HEK293 (cell line): ENCODE data around the gene SRSF2.

Experiments
- GFI1B ChIP-seq: fragments of 450-650 bp; formaldehyde crosslinking; IDR thresholded peaks from 2 replicates; pipeline ENCODE4 v1.5.1; 2016; ENCODE audit warnings: missing biosample characterization, missing genetic modification characterization
- GLI4 ChIP-seq: fragments of 450-650 bp; formaldehyde crosslinking; IDR thresholded peaks from 2 replicates; pipeline ENCODE4 v1.5.1; 2016; ENCODE audit warnings: missing biosample characterization, missing genetic modification characterization
- KLF9 ChIP-seq: fragments of 450-650 bp; formaldehyde crosslinking; IDR thresholded peaks from 2 replicates; pipeline ENCODE4 v1.5.1; 2016; ENCODE audit warnings: missing biosample characterization, missing genetic modification characterization, low read depth
- PRDM1 ChIP-seq: fragments of 450-650 bp; formaldehyde crosslinking; IDR thresholded peaks from 2 replicates; pipeline ENCODE4; 2016; ENCODE audit warnings: missing biosample characterization, missing genetic modification characterization
- YY2 ChIP-seq: fragments of 450-650 bp; formaldehyde crosslinking; IDR thresholded peaks from 2 replicates; pipeline ENCODE4 v1.5.1; 2016; ENCODE audit warnings: missing biosample characterization, missing genetic modification characterization
- ZBTB1 ChIP-seq: fragments of 450-650 bp; formaldehyde crosslinking; IDR thresholded peaks from 2 replicates; pipeline ENCODE4 v1.5.1; 2016; ENCODE audit warnings: missing biosample characterization, missing genetic modification characterization
- ZBTB11 ChIP-seq: fragments of 450-650 bp; formaldehyde crosslinking; conservative IDR thresholded peaks from 2 replicates; pipeline ENCODE4 v1.5.1; 2016; ENCODE audit warnings: low read depth, missing biosample characterization, missing genetic modification characterization
- ZBTB8A ChIP-seq: fragments of 450-650 bp; formaldehyde crosslinking; IDR thresholded peaks from 2 replicates; pipeline ENCODE4 v1.5.1; 2016; ENCODE audit warnings: missing biosample characterization, missing genetic modification characterization
- ZNF10 ChIP-seq: fragments of 450-650 bp; formaldehyde crosslinking; IDR thresholded peaks from 2 replicates; pipeline ENCODE4 v1.5.1; 2017; ENCODE audit warnings: missing biosample characterization, missing genetic modification characterization
- ZNF112 ChIP-seq: fragments of 450-650 bp; formaldehyde crosslinking; IDR thresholded peaks from 2 replicates; pipeline ENCODE4 v1.5.0; 2017; ENCODE audit warnings: missing biosample characterization, missing genetic modification characterization
- ZNF121 ChIP-seq: fragments of 450-650 bp; formaldehyde crosslinking; IDR thresholded peaks from 2 replicates; pipeline ENCODE4 v1.5.1; 2016; ENCODE audit warnings: missing biosample characterization, missing genetic modification characterization
- ZNF138 ChIP-seq: fragments of 450-650 bp; formaldehyde crosslinking; IDR thresholded peaks from 2 replicates; pipeline ENCODE4 v1.5.1; 2016; ENCODE audit warnings: missing biosample characterization, missing genetic modification characterization, borderline replicate concordance
- ZNF140 ChIP-seq: fragments of 450-650 bp; formaldehyde crosslinking; IDR thresholded peaks from 2 replicates; pipeline ENCODE4 v1.5.1; 2016; ENCODE audit warnings: missing biosample characterization, missing genetic modification characterization
- ZNF221 ChIP-seq: fragments of 450-650 bp; formaldehyde crosslinking; IDR thresholded peaks from 2 replicates; pipeline ENCODE4 v1.5.1; 2017; ENCODE audit warnings: missing biosample characterization, missing genetic modification characterization, borderline replicate concordance
- ZNF223 ChIP-seq: fragments of 450-650 bp; formaldehyde crosslinking; IDR thresholded peaks from 2 replicates; pipeline ENCODE4 v1.5.1; 2016; ENCODE audit warnings: missing biosample characterization, missing genetic modification characterization
- ZNF239 ChIP-seq: fragments of 450-650 bp; formaldehyde crosslinking; IDR thresholded peaks from 2 replicates; pipeline ENCODE4 v1.5.1; 2016; ENCODE audit warnings: missing biosample characterization, missing genetic modification characterization
- ZNF248 ChIP-seq: fragments of 450-650 bp; formaldehyde crosslinking; IDR thresholded peaks from 2 replicates; pipeline ENCODE4 v1.5.1; 2017; ENCODE audit warnings: missing biosample characterization, missing genetic modification characterization
- ZNF324 ChIP-seq: fragments of 450-650 bp; formaldehyde crosslinking; IDR thresholded peaks from 2 replicates; pipeline ENCODE4 v1.5.1; 2016; ENCODE audit warnings: missing biosample characterization, missing genetic modification characterization
- ZNF350 ChIP-seq: fragments of 450-650 bp; formaldehyde crosslinking; IDR thresholded peaks from 2 replicates; pipeline ENCODE4 v1.5.0; 2017; ENCODE audit warnings: missing biosample characterization, mild to moderate bottlenecking, missing genetic modification characterization
- ZNF362 ChIP-seq: fragments of 450-650 bp; formaldehyde crosslinking; IDR thresholded peaks from 2 replicates; pipeline ENCODE4 v1.5.1; 2016; ENCODE audit warnings: missing biosample characterization, missing genetic modification characterization
- ZNF366 ChIP-seq: fragments of 450-650 bp; formaldehyde crosslinking; conservative IDR thresholded peaks from 2 replicates; pipeline ENCODE4 v1.5.1; 2016; ENCODE audit warnings: missing biosample characterization, missing genetic modification characterization
- ZNF394 ChIP-seq: fragments of 450-650 bp; formaldehyde crosslinking; IDR thresholded peaks from 2 replicates; pipeline ENCODE4 v1.5.1; 2016; ENCODE audit warnings: missing biosample characterization, missing genetic modification characterization, mild to moderate bottlenecking, moderate library complexity, borderline replicate concordance
- ZNF416 ChIP-seq: fragments of 450-650 bp; formaldehyde crosslinking; IDR thresholded peaks from 2 replicates; pipeline ENCODE4 v1.5.1; 2016; ENCODE audit warnings: missing biosample characterization, missing genetic modification characterization
- ZNF513 ChIP-seq: fragments of 450-650 bp; IDR thresholded peaks from 2 replicates; pipeline ENCODE4 v1.5.1; 2018; ENCODE audit warnings: missing biosample characterization, missing genetic modification characterization
- ZNF521 ChIP-seq: fragments of 450-650 bp; formaldehyde crosslinking; IDR thresholded peaks from 2 replicates; pipeline ENCODE4 v1.5.1; 2017; ENCODE audit warnings: missing biosample characterization, mild to moderate bottlenecking, missing genetic modification characterization
- ZNF561 ChIP-seq: fragments of 450-650 bp; IDR thresholded peaks from 2 replicates; pipeline ENCODE4 v1.5.1; 2018; ENCODE audit warnings: missing biosample characterization, missing genetic modification characterization, borderline replicate concordance
- ZNF585B ChIP-seq: fragments of 450-650 bp; formaldehyde crosslinking; IDR thresholded peaks from 2 replicates; pipeline ENCODE4 v1.5.1; 2016; ENCODE audit warnings: missing biosample characterization, missing genetic modification characterization
- ZNF623 ChIP-seq: fragments of 450-650 bp; formaldehyde crosslinking; IDR thresholded peaks from 2 replicates; pipeline ENCODE4 v1.5.1; 2016; ENCODE audit warnings: missing biosample characterization, missing genetic modification characterization
- ZNF626 ChIP-seq: fragments of 450-650 bp; sonication (Bioruptor Pico); formaldehyde crosslinking; IDR thresholded peaks from 2 replicates; pipeline ENCODE4 v1.5.1; 2018; ENCODE audit warnings: missing biosample characterization, missing genetic modification characterization, inconsistent platforms
- ZNF654 ChIP-seq: fragments of 450-650 bp; formaldehyde crosslinking; IDR thresholded peaks from 2 replicates; pipeline ENCODE4 v1.5.1; 2016; ENCODE audit warnings: low read depth, missing biosample characterization, missing genetic modification characterization
- ZNF707 ChIP-seq: fragments of 450-650 bp; formaldehyde crosslinking; IDR thresholded peaks from 2 replicates; pipeline ENCODE4 v1.5.1; 2016; ENCODE audit warnings: missing biosample characterization, missing genetic modification characterization
- ZNF76 ChIP-seq: fragments of 450-650 bp; formaldehyde crosslinking; IDR thresholded peaks from 2 replicates; pipeline ENCODE4; 2016; ENCODE audit warnings: low read depth, missing biosample characterization, missing genetic modification characterization, borderline replicate concordance
- ZSCAN30 ChIP-seq: fragments of 450-650 bp; IDR thresholded peaks from 2 replicates; pipeline ENCODE4 v1.5.1; 2018; ENCODE audit warnings: missing biosample characterization, mild to moderate bottlenecking, missing genetic modification characterization, moderate library complexity
- TF ChIP-seq, protein P1 (sequence below): fragments of 450-650 bp; formaldehyde crosslinking; IDR thresholded peaks from 2 replicates; pipeline ENCODE4 v1.5.1; 2017; ENCODE audit warnings: missing biosample characterization, missing genetic modification characterization

SRSF2 gene

GRCh38 chr17:76709077-76709950 is 27.8 kb downstream of the SRSF2 start (continued):
- TF ChIP-seq ZBTB8A (tag by site-specific recombination) (peak; percentile 80), PRDM1 (tag by site-specific recombination) (no peak), ZNF394 (tag by site-specific recombination) (peak; percentile 56; the same call in 1 of the 2 replicates), ZNF366 (tag by site-specific recombination) (no peak; the same call in 1 of the 2 replicates), YY2 (tag by site-specific recombination) (no peak), GLI4 (no peak), ZNF416 (tag by site-specific recombination) (no peak), ZNF140 (no peak), ZNF324 (peak; percentile 29; the same call in 1 of the 2 replicates), ZNF654 (tag by site-specific recombination) (no peak), ZNF10 (tag by site-specific recombination) (peak; percentile 98), ZNF221 (tag by site-specific recombination) (no peak), ZNF138 (no peak), ZNF707 (tag by site-specific recombination) (no peak), ZNF521 (tag by site-specific recombination) (no peak), ZNF112 (tag by site-specific recombination) (no peak), ZNF585B (tag by site-specific recombination) (no peak), ZNF362 (tag by site-specific recombination) (no peak), ZNF239 (tag by site-specific recombination) (no peak), ZNF350 (no peak), ZSCAN30 (tag by site-specific recombination) (peak; percentile 80; the same call in 1 of the 2 replicates), ZBTB1 (tag by site-specific recombination) (no peak), ZNF623 (tag by site-specific recombination) (no peak), ZNF223 (no peak), GFI1B (tag by site-specific recombination) (no peak), ZNF561 (tag by site-specific recombination) (peak; percentile 76), ZNF513 (tag by site-specific recombination) (no peak), ZNF248 (tag by site-specific recombination) (no peak), ZNF626 (tag by site-specific recombination) (no peak), ZNF76 (tag by site-specific recombination) (no peak), ZBTB11 (tag by site-specific recombination) (no peak), ZNF121 (tag by site-specific recombination) (peak; percentile 18; the same call in 1 of the 2 replicates), KLF9 (tag by site-specific recombination) (peak; percentile 81)
- TF ChIP-seq, protein P1, sequence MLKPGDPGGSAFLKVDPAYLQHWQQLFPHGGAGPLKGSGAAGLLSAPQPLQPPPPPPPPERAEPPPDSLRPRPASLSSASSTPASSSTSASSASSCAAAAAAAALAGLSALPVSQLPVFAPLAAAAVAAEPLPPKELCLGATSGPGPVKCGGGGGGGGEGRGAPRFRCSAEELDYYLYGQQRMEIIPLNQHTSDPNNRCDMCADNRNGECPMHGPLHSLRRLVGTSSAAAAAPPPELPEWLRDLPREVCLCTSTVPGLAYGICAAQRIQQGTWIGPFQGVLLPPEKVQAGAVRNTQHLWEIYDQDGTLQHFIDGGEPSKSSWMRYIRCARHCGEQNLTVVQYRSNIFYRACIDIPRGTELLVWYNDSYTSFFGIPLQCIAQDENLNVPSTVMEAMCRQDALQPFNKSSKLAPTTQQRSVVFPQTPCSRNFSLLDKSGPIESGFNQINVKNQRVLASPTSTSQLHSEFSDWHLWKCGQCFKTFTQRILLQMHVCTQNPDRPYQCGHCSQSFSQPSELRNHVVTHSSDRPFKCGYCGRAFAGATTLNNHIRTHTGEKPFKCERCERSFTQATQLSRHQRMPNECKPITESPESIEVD (tag by site-specific recombination): no peak
